ENCODE results near the gene ACTR1B. TPM values are rescaled to one million over a fixed set of nuclear protein-coding genes. Genes with fewer than 3 reads are reported as not detected.

ACTR1B gene
- 5.9 and 7.6 TPM in 2 replicates for polyA plus RNA-seq

GRCh38 chr2:97663962-97664635, at the start of gene ACTR1B:
Gene ACTR1B, minus strand, starts transcription at chr2:97664044. Its CDS starts 154 bp downstream, at chr2:97663890.

GRCh38 chr2:97669448-97669847, 5.6 kb upstream of the ACTR1B start, which contains the start of gene C2orf92:
Gene C2orf92, plus strand, starts transcription at chr2:97669713. Its CDS starts 76 bp downstream, at chr2:97669789.

GRCh38 chr2:97645695-97646629, 17.9 kb downstream of the ACTR1B start, which contains the start of gene COX5B:
Gene COX5B, plus strand, starts transcription at chr2:97646062. Its CDS starts 25 bp downstream, at chr2:97646087.

Other genes starting within 250 kb of the ACTR1B start
- gene ANKRD36B, start 74.2 kb downstream of the ACTR1B start, polyA plus RNA-seq, result 10.6 and 16.6 TPM in 2 replicates
- 769 and 784 TPM in 2 replicates for gene COX5B, start 18.0 kb downstream of the ACTR1B start, polyA plus RNA-seq
- 0.56 and 2.0 TPM in 2 replicates for gene C2orf92, start 5.7 kb upstream of the ACTR1B start, polyA plus RNA-seq
- not detected in 2 replicates for gene ZAP70, start 49.5 kb upstream of the ACTR1B start, polyA plus RNA-seq